ENCODE results near the gene NPW.

- TF ChIP-seq CTCF (conservative IDR thresholded peaks at IDR 0.05; ENCODE audit: low read length): no peak
- no peak for TF ChIP-seq EZH2phosphoT487 (IDR thresholded peaks at IDR 0.05; ENCODE audit: borderline replicate concordance, low read depth, low read length)
Measured at GRCh38 chr16:2045965-2046892, 26.6 kb downstream of the NPW start.

Measured in OCI-LY7 (cell line).